NK-92 (cell line): ENCODE measurements around the gene SOAT2.
"Not testable (repeated sequence)": the region's sequence is repeated elsewhere in the genome, so short reads cannot be mapped to it uniquely, and the experiment has no call there.

Experiments used
- DNase-seq: peaks from one replicate; lab custom pipeline; 2025; ENCODE audit not compliant: unreplicated experiment; lab: John Stamatoyannopoulos, UW

SOAT2 gene

DNA sequence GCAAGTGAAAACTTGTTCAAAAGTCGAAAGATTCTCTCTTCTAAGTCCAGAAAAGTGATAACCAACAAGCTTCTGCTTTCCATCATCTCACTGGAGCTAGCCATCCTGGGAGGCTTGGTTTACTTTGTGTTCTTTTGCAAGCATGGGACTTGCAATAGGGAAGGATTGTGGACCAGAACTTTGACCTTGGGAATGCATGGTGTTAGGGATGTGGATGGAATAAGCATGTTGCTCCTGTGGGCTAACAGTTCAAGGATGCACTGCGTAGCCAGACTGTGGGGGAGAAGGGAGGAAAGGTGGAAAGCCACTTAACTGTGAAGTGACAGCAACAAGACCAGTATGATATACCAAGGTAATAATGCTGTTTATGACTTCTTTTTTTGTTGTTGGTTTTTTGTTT lies 28.6 kb downstream of the SOAT2 start:
- no peak for DNase-seq

DNA sequence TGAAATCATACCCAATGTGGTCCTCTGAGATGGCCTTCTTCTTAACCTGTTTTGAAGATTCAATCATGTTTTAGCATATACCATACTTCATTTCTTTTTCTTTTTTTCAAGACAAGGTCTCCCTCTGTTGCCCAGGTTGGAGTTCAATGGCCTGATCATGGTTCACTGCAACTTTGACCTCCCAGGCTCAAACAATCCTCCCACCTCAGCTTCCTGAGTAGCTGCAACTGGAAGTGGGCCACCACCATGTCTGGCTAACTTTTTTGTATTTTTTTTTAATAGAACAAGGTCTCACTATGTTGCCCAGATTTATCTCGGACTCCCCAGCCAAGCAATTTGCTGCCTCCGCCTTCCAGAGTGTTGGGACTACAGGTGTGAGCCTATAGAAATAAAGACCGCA lies 30.4 kb downstream of the SOAT2 start:
- DNase-seq: no peak

DNA sequence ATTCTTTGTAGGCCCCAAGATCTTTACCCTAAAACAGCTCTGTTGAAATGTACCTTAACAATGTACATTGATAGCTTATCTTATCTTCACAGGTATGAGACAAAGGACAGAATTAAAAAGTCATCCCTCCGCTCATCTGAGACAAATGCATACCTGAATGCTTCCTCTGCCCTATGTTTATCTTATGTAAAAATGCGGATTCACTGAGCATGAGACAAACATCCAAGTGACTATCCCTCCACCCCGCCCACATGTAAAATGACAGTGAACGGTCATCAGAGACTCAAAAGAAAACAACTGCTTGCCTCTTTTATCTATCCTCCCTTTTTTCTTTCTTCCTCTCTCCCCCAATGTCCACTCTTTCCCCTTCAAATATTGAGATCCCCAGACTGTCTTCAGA lies 40.1 kb downstream of the SOAT2 start:
- no peak for DNase-seq

DNA sequence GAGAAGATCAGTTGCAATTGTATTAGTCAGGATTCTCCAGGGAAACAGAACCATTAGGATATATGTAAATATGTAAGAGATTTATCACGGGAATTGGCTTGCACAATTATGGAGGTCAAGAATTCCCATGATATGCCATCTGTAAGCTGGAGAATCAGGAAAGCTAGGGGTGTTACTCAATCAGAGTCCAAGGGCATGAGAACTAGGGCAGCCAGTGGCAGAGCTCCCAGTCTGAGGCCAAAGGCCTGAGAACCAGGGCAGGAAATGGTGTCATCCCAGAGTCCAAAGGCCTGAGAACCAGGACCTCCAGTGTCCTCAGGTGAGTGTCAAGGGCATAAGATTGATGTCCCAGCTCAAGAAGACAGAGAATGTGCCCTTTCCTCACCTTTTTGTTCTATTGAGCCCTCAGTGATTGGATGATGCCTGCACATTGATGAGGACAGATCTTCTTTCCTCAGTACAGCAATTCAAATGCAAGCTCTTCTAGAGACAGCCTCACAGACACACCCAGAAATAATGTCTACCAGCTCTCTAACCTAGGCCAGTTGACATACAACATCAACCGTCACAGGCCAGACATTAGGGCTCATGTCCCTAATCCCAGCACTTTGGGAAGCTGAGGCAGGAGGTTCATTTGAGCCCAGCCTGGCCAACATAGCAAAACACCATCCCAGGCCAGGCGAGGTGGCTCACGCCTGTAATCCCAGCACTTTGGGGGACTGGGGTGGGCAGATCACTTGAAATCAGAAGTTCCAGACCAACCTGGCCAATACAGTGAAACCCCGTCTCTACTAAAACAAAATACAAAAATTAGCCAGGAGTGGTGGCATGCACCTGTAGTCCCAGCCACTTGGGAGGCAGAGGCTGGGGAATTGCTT lies 42.3 kb downstream of the SOAT2 start:
- no peak for DNase-seq

DNA sequence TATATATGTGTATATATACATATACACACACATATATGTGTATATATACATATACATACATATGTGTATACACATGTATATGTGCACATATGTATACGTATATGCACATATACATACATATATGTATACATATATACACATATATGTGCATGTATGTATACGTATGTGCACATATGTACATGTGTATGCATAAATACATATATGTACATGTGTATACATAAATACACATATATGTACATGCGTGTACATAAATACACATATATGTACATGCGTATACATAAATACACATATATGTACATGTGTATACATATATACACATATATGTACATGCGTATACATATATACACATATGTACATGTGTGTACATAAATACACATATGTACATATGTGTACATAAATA lies 43.9 kb downstream of the SOAT2 start:
- no peak for DNase-seq

DNA sequence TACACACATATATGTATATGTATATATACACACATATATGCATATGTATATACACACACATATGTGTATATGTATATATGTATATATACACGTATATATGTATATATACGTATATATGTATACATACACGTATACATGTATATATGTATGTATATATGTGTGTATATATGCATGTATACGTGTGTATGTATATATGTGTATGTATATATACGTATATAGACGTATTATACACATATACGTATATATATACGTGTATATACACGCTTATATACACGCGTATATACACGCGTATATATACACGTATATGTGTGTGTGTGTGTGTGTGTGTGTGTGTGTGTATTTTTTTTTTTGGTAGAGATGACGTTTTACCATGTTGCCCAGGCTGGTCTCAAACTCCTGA lies 44.4 kb downstream of the SOAT2 start:
- DNase-seq: no peak

DNA sequence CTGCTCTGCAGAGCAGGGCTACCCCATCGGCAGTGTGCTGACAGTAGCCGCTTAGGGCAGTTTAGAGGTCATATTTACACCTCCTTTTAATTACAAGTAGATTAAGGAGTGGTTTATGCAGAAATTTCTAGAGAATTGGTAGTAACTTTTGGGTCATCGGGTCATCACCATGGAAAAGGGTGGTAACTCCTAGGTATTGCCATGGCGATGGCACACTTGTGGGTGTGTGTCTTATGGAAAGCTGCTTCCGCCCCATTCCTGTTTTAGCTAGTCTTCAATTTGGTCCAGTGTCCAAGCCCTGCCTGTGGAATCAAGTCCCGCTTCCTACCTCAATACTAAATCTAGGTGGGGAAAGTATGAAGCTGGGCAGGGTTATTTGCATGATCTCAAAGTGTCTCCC lies 47.8 kb downstream of the SOAT2 start:
- DNase-seq: no peak

DNA sequence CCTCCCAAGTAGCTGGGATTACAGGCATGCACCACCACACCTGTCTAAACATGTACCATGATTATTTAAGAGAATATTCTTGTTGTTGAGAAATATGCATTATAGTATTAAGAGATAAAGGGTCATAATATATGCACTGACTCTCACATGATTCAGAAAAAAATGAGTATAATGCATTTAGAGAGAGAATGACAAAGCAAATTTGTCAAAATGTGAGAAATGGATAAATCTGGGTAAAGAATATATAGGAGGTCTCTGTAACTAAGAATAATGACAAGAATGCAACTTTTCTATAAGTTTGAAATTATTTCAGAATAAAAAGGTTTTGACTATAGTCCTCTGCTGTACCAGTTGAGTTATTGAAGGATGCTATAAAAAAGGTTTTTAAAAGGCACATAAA lies 49.1 kb downstream of the SOAT2 start:
- no peak for DNase-seq

DNA sequence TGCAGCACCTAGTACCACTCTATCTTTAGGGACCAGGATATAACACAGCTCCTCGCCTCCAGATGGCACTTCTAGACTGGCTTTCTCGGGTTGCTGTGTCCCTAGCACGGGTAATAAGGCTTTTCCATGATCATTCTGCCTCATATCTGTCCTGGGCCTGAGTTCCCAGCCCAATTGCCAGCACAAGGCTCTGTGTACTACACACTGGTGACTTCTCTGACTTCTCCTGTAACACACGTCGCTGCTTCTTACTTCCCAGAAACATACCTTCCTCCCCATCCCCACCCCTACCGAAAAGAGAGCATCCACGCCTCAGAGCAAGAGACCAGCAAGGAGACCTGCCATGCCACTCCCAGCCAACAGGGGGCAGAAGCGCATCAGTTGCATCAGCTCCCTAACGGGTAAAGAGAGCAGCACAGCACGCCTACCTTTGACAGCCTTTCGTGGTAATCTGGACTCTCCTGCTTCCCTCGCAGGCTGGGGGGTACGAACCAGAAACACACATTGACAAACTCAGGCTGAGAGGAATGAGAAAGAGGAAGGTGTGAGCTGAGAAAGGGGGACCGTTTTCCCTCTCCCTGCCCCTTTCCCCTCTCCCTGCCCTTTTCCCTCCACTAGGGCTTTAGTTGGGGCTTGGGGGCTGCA lies 56.0 kb downstream of the SOAT2 start:
- no peak for DNase-seq

DNA sequence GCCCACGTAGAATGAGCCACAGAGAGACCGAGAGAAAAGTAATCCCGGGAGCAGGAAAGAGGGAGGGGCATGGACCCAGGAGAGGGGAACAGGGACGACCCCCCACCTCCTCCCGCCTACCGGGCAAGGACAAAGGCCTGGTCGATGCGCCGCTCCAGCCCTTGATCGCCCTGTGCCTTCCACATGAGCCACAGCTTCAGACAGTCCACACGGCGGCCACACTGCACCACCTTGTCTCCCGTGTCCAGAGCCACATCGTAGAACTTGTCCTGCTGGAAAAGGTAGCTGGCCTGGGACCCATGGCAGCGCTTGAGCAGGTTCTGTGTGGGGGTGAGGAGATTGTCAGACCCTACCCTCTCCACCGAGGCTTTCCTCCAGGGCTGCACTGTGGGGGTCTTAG lies 56.7 kb downstream of the SOAT2 start:
- DNase-seq: no peak

DNA sequence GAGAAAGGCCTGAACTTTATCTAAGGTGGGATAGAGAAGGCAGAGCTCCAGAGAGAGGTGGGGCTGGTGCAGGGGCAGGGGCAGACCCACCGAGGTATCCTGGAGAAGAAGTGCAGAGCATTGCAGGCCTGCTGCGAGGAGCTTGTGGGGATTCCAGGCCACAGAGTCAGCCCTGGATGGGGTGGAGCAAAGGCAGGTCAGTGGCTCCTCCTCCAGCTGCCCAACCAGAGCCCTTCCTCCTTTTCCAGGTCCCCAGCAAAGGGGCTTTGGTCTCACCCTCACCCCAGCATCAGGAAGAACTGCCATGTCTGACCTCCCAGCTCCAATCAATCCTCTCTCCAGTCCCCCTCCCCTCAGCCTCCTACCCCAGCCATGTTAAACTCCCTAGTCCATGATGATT lies 57.4 kb downstream of the SOAT2 start:
- no peak for DNase-seq

DNA sequence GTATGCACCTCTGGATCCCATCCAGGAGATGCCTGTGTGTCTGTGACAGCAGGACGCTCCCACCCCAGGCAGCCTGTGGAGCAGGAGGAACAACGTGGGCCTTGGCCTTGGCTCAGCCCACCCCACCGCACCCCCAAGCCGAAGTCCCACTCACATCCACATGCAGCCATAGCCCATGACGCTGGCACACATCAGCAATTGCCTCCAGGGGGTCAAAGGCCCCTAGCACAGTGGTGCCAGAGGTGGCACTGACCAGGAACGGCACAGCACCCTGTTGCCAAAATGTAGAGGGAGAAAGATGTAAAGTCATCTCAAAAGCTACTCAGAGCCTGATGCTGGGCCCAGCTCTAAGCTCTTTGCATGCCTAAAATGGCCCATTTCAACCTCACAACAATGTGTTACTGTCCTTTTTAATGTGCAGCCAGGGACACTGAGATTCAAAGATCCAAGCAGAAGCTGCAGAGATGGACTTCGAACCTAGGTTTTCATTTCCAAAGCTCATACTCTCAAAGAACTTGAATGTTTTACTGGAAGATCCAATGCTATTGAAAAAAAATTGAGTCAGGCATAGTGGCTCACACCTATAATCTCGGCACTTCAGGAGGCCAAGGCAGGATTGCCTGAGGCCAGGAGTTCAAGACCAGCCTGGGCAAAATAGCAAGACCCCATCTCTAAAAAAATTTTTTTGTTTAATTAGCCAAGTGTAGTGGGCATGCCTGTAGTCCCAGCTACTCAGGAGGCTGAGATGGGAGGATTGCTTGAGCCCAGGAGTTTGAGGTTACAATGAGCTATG lies 58.0 kb downstream of the SOAT2 start:
- DNase-seq: no peak

DNA sequence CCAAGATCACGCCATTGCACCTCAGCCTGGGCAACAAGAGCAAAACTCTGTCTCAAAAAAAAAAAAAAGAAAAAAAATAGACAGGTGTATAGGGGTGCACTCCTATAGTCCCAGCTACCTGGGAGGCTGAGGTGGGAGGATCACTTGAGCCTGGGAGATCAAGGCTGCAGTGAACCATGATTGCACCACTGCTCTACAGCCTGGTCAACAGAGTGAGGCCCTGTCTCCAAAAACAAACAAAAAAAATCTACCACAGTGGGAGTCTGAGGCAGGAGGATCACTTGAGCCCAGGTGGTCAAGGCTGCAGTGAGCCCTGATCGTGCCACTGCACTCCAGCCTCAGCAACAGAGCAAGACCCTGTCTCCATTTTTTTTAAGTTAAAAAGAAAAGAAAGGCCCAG lies 59.7 kb downstream of the SOAT2 start:
- DNase-seq: not testable (repeated sequence)

DNA sequence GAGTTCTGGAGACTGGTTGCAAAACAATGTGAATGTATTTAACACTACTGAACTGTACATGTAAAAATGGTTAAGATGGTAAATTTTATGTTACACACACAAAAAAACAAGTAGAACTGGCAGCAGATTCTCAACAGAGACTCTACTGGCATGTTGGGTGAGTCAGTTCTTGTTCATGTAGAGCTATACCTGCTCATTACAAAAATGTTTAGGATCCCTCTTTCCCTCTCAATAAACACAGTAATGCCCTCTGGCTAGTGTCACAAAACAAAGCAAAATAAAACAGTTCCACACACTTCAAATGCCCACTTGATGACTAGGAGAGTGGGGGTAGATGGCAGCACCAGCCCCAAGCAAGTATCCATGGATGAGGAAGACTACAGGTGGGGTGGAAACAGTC lies 63.6 kb downstream of the SOAT2 start:
- DNase-seq: no peak

DNA sequence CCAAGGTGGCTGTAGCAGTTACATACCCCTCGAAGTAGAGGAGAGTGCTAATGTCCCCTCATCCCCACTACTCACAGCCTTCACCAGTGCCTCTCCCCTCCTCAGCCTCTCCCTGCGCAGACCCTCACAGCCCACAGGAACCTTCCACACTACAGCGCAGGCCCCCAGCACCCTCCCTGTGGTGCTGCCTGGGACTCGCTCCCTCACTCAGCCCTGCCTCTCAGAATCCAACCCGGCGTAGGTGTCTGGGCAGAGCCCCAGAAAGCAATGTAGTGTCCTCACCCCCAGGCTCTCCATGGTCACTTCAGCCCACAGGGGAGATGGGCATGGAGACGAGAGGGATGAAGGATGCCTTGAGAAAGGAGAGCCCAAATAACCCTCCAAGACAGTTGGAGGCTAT lies 66.4 kb downstream of the SOAT2 start:
- no peak for DNase-seq

DNA sequence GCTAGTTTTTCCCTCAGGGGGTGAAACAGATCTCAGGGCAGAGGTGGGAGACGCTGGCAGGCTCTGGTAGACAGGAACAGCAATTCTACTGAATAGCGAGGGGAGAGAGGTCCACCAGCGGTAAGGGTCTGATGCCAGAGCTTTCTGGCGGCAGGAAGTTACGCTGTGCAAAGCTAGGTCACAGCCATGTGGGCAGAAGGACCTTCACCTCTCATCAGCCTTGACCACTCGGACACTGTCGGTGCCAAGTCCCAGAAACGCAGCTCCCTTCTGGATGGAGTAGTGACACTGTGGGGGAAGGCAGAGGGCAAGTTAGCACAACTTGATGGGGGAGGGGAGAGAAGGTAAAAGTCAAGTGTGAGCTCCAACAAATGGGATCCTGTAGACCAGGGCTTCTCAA lies 66.9 kb downstream of the SOAT2 start:
- no peak for DNase-seq

DNA sequence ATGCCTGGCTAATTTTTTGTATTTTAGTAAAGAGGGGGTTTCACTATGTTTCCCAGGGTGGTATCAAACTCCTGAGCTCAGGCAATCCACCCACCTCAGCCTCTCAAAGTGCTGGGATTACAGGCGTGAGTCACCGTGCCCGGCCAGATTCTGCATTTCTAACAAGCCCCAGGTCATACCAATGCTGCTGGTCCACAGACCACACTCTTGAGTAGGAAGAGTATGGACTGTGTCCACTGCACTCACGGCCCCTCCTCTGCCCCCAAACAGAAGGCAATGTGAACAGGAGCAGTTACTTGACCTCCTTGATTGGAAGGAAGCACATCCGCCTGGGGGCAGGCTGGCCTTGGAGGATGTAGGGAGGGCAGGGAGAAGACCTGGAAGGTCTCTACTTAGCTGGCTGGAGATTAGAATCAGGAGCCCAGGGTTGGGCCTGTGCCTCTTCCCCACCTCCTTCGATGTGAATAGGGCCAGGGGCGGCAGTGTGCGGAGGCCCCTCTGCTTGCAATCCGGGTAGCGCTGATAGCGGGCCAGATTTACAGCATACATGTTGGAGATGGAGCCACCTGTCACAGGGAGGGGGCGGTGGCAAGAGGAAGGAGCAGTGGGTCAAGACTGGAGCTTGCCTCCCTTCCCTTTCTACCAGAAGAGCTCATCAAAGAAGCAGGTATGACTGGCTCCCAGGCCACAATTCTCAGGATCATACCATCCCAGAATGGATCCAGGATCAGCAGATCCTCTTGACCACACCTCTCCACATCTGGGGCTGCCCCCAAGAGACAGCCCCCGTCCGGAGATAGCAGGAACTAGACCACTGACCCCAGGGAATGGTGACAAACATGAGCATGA lies 67.8 kb downstream of the SOAT2 start:
- no peak for DNase-seq

DNA sequence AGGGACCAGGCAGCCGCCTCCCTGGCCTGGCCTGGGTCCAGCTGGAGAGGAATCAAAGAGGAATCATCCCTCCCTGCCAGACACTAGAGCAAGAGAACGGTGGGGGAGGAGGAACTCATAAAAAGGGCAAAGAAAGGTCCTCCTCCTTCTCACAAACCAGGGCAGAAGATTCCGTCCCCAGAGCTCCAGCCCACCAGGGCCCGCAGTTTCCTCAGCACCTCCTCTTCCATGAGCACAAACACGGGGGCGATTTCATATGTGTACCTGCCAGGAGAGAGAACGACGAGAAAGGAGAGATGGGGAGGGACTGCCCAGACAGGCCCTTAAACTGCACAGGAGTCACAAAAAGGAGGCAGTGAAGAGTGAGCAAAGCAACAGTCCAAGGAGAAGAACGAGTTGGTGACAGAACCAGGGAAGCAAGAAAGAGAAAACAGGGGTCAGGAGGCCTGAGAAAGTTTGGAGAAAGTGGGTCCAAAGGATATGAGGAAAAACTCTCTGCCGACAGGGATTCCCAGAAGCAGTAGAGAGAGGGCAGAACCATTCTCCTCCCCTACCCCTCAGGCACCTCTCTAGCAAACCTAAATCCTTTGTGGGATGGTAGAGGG lies 68.5 kb downstream of the SOAT2 start:
- DNase-seq: no peak

DNA sequence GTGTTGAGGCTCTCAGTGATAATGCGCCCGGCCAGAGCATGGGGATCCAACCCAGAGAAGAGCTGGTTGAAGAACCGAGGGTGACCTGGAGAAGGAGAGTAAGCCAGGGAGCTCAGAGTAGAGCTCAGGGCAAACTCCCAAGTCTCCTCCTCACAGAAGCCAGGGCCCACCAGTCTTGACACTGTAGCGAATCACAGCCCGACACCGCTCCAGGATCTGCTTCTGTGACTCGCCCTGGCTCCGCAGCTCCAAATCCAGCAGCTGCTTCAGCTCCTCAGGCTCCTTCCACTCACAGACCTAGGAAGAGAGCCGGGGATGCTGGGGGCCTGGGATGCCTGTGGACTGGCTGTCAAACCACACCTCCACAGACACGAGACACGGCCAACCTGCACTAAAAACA lies 69.1 kb downstream of the SOAT2 start:
- no peak for DNase-seq

DNA sequence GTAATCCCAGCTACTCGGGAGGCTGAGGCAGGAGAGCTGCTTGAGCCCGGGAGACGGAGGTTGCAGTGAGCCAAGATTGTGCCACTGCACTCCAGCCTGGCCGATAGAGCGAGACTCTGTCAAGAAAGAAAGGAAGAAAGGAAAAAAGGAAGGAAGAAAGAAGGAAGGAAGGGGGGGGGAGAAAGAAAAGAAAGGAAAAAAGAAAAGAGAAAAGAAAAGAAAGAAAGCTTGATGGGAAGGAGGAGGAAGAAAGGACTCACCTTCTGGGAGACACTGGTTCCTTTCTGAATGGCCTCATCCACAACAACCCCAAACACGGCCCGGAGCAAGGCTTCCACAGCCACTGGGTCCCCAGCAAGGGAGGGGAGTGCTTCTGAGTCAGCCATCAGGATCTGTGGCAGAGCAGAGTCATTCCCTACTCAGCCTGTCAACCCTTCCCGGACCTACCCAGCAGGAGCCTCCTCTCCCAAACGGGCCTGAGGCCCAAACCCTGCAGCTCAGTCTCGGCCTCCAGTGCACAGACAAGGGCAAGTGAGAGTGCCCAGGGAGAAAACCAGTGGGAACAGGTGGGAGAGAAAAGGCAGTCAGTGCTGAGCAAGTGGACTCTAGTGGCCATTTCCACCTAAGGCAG lies 69.9 kb downstream of the SOAT2 start:
- no peak for DNase-seq
